ENCODE data around the gene IL2RA. TPM values are rescaled to one million over a fixed set of nuclear protein-coding genes. Genes with fewer than 3 reads are reported as not detected.

Gene IL2RA
- total and polyA plus RNA-seq, 9 donors: 0.07 to 5.2 (median 0.90) TPM; not detected in 2

- Histone ChIP-seq H3K4me3 (no peak overlapping the region), H3K9me3 (no peaks in the 10 kb centered on the region), H3K4me1 (ENCODE audit: insufficient read depth) (no peaks in the 10 kb centered on the region), H3K36me3 (no peaks in the 10 kb centered on the region), H3K27me3 (no peaks in the 10 kb centered on the region), H3K27ac (no peak overlapping the region)
- 91 to 95% (median 94%) methylated on average over 7 of the region's 7 CpGs for WGBS, 3 donors
- TF ChIP-seq POLR2A (IDR thresholded peaks at IDR 0.05) (no peak), CTCF (IDR thresholded peaks at IDR 0.05) (no peak), EP300 (IDR thresholded peaks at IDR 0.05) (no peak)
- no peak for DNase-seq
- intact Hi-C loops (cut with DNase I): no loop called here
These were observed 13.7 kb downstream of the IL2RA start for GRCh38 chr10:6048281-6049030.

GRCh38 chr10:6047847-6048246, 14.3 kb downstream of the IL2RA start:
- H3K4me3 ChIP-seq: no peak overlapping the region
- no peaks in the 10 kb centered on the region for H3K9me3 ChIP-seq
- WGBS, 3 donors: 87 to 92% (median 89%) methylated on average over 7 of the region's 7 CpGs
- H3K27ac ChIP-seq: no peak overlapping the region
- no peaks in the 10 kb centered on the region for H3K4me1 ChIP-seq (ENCODE audit: insufficient read depth)
- H3K27me3 ChIP-seq: no peaks in the 10 kb centered on the region
- intact Hi-C loops (cut with DNase I): no loop called here
- H3K36me3 ChIP-seq: no peaks in the 10 kb centered on the region
- DNase-seq: no peak
- no peak for TF ChIP-seq CTCF (IDR thresholded peaks at IDR 0.05)
- no peak for TF ChIP-seq EP300 (IDR thresholded peaks at IDR 0.05)
- no peak for TF ChIP-seq POLR2A (IDR thresholded peaks at IDR 0.05)

GRCh38 chr10:6046773-6047611, 15.2 kb downstream of the IL2RA start:
- no peaks in the 10 kb centered on the region for H3K4me1 ChIP-seq (ENCODE audit: insufficient read depth)
- no peak overlapping the region for H3K27ac ChIP-seq
- no peak for DNase-seq
- WGBS, 3 donors: 78 to 86% (median 80%) methylated on average over 14 of the region's 14 CpGs
- no peaks in the 10 kb centered on the region for H3K27me3 ChIP-seq
- intact Hi-C loops (cut with DNase I): no loop called here
- H3K36me3 ChIP-seq: no peaks in the 10 kb centered on the region
- TF ChIP-seq EP300 (IDR thresholded peaks at IDR 0.05) (no peak), POLR2A (IDR thresholded peaks at IDR 0.05) (no peak), CTCF (IDR thresholded peaks at IDR 0.05) (no peak)
- H3K9me3 ChIP-seq: no peaks in the 10 kb centered on the region
- no peak overlapping the region for H3K4me3 ChIP-seq

- DNase-seq: no peak
- no peak for TF ChIP-seq EP300 (IDR thresholded peaks at IDR 0.05)
- TF ChIP-seq POLR2A (IDR thresholded peaks at IDR 0.05): no peak
- TF ChIP-seq CTCF (IDR thresholded peaks at IDR 0.05): no peak
- H3K4me1 ChIP-seq (ENCODE audit: insufficient read depth): no peaks in the 10 kb centered on the region
- no peaks in the 10 kb centered on the region for H3K36me3 ChIP-seq
- H3K9me3 ChIP-seq: no peaks in the 10 kb centered on the region
- WGBS, 3 donors: 76 to 77% (median 77%) methylated on average over 9 of the region's 9 CpGs
- H3K27ac ChIP-seq: no peak overlapping the region
- H3K27me3 ChIP-seq: no peaks in the 10 kb centered on the region
- intact Hi-C loops (cut with DNase I): no loop called here
- H3K4me3 ChIP-seq: no peak overlapping the region
These were observed 16.0 kb downstream of the IL2RA start for GRCh38 chr10:6045878-6046772.
